IPS-20b (cell line): ENCODE data around the gene CTBP2.

ENCODE experiments used
- H3K27ac ChIP-seq: one replicate; pipeline ENCODE4 v1.5.1; 2013; ENCODE audit warnings: low read length
- H3K27me3 ChIP-seq: 2 replicates; pipeline ENCODE4 v1.6.1; 2013; ENCODE audit warnings: mild to moderate bottlenecking, low read length, inconsistent platforms; ENCODE audit not compliant: insufficient read depth
- H3K36me3 ChIP-seq: 2 replicates; pipeline ENCODE4 v1.6.1; 2013; ENCODE audit warnings: low read depth, mild to moderate bottlenecking, inconsistent platforms, low read length, moderate library complexity; ENCODE audit not compliant: insufficient read depth
- H3K4me1 ChIP-seq: 2 replicates; pipeline ENCODE4 v1.6.1; 2013; ENCODE audit warnings: mild to moderate bottlenecking, control low read depth, inconsistent platforms, low read length, moderate library complexity; ENCODE audit not compliant: insufficient read depth
- H3K4me3 ChIP-seq: 2 replicates; pipeline ENCODE4 v1.5.1; 2013; ENCODE audit warnings: mild to moderate bottlenecking, low read length, inconsistent platforms
- H3K9ac ChIP-seq: 2 replicates; pipeline ENCODE4 v1.6.1; 2013; ENCODE audit warnings: low read depth, mild to moderate bottlenecking, inconsistent platforms, low read length, moderate library complexity
- H3K9me3 ChIP-seq: 2 replicates; pipeline ENCODE4 v1.6.1; 2013; ENCODE audit warnings: mild to moderate bottlenecking, low read depth, low read length, inconsistent platforms; ENCODE audit not compliant: insufficient read depth

CTBP2 gene

DNA sequence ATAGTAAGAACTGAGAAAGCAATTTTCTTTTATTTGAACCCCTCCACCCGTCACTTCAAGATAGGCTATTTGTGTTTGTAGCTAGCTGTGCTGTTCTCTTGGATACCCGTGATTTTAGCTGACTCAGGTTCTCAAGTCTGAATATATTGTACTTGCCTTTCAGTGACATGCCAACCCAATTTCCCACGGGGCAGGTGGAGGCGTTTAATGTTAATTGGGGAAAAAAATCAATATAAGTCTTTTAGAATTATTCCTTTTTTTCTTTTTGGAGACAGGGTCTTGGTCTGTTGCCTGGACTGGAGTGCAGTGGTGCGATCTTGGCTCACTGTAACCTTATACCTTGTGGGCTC, 182.0 kb downstream of the CTBP2 start:
- H3K27me3 ChIP-seq, result no peaks in the 10 kb centered on the region
- no peaks in the 10 kb centered on the region for H3K4me1 ChIP-seq
- no peak overlapping the region for H3K27ac ChIP-seq
- H3K9me3 ChIP-seq, result no peaks in the 10 kb centered on the region
- peaks cover 44% of the 10 kb centered on the region for H3K36me3 ChIP-seq
- no peak overlapping the region for H3K9ac ChIP-seq
- H3K4me3 ChIP-seq, result no peak overlapping the region

DNA sequence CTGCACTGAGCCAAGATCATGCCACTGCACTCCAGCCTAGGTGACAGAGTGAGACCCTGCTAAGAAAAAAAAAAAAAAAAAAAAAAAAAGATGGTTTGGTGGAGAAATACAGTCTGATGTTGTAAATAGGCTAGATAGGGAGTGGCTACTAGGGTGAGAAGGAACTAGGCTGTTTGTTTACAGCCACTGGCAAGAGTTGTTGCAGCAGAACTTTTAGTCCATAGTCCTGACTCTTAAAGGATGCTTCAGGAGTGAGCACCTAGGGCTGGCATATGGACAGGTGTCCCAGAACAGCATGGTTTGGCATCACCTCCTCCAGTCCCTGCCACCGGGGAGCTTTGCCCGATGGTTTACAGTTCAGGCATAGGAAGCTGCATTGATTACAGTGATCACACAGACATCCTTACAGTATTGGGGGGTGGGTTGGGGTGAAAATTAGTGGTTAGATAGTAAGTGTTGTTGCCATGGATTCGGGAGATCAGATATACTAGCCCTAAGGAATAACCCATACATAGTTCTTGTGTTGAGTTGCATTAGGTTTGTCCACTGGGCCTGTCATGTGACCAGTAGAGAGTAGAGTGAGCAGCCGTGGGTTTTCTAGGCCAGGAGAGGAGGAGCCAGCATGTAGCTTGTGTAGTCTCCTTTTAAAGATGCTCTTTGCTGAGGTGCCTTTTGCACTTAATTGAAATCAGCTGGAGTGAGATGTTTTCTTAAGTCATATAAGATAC, 182.6 kb downstream of the CTBP2 start:
- Histone ChIP-seq H3K27ac (no peak overlapping the region), H3K9me3 (no peaks in the 10 kb centered on the region), H3K4me1 (no peaks in the 10 kb centered on the region), H3K4me3 (no peak overlapping the region), H3K27me3 (no peaks in the 10 kb centered on the region), H3K36me3 (peaks cover 41% of the 10 kb centered on the region), H3K9ac (no peak overlapping the region)

DNA sequence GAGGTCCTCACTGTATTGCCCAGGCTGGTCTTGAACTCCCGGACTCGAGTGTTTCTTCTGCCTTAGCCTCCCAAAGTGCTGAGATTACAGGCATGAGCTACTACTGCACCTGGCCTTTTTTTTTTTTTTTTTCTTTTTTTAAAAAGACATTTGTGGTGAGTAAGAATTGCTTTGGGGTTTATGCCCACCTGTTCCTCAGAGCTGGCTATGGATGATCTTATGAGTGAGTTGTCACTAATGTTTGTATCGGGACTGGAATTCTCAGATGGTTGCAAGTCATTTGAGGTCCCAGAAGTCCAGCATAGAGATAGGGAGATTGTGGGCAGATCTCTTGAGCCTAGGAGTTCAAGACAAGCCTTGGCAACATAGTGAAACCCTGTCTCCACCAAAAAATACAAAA, 183.2 kb downstream of the CTBP2 start:
- H3K4me1 ChIP-seq, result no peaks in the 10 kb centered on the region
- H3K36me3 ChIP-seq, result peaks cover 35% of the 10 kb centered on the region
- H3K4me3 ChIP-seq, result no peak overlapping the region
- no peak overlapping the region for H3K27ac ChIP-seq
- H3K27me3 ChIP-seq, result no peaks in the 10 kb centered on the region
- no peaks in the 10 kb centered on the region for H3K9me3 ChIP-seq
- H3K9ac ChIP-seq, result no peak overlapping the region

DNA sequence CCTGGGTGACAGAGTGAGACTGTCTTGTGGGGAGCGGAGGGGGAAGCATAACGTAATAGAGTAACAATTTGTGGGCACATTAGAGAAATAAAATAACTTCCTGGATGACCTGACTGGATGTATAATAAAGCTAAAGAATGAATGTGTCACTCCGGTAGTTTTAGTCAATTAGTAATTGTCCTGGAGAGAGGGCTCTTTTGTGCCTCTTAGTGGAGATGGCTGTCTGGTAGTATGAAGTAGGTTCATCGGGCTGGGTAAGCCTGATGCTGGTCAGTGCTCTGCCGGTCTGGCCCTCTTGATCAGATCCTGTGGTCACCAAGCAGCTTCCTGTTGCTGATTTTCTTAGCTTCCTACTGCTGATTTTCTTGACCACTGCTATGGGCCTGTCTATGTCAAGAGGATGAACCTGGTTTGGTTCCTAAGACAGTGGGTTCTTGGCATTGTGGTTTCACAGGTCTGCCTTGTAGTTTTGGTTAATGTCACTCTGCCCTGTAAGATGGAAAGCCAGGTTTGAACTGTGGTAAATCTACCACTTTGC, 184.3 kb downstream of the CTBP2 start:
- Histone ChIP-seq H3K36me3 (peaks cover 40% of the 10 kb centered on the region), H3K27me3 (no peaks in the 10 kb centered on the region), H3K27ac (no peak overlapping the region), H3K4me3 (no peak overlapping the region), H3K9ac (no peak overlapping the region), H3K9me3 (no peaks in the 10 kb centered on the region), H3K4me1 (no peaks in the 10 kb centered on the region)

DNA sequence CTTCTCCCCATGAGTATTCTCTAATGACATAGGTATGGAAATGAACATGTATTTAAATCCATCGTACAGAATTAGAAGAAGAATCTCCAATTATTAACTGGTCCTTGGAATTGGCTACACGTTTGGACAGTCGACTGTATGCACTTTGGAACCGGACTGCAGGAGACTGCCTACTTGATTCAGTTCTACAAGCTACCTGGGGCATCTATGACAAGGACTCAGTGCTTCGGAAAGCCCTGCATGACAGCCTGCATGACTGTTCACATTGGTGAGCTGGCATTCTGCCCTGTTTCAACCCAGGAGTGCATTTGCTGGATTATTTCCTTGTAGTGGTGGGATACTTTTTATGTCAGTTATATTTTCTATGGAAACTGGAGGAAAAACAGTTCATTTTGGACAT, 186.2 kb downstream of the CTBP2 start:
- Histone ChIP-seq H3K4me3 (no peak overlapping the region), H3K27ac (no peak overlapping the region), H3K9ac (no peak overlapping the region), H3K36me3 (peaks cover 51% of the 10 kb centered on the region), H3K27me3 (no peaks in the 10 kb centered on the region), H3K4me1 (no peaks in the 10 kb centered on the region), H3K9me3 (no peaks in the 10 kb centered on the region)

DNA sequence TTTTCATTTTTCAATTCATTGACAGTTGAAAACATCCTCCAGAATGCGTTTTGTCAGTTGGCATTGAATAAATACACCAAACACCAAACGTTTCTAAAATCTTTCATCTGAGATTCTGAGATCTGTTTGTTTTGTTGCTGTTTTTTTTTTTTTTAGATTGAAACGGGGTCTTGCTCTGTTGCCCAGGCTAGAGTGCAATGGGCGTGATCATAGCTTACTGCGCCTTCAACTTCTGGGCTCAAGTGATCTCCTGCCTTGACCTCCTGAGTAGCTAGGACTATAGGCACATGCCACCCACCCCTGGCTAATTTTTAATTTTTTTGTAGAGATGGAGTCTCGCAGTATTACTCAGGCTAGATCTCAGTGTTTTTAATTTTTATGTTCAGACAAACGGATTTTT, 187.7 kb downstream of the CTBP2 start:
- Histone ChIP-seq H3K9ac (no peak overlapping the region), H3K27ac (no peak overlapping the region), H3K4me1 (no peaks in the 10 kb centered on the region), H3K27me3 (no peaks in the 10 kb centered on the region), H3K36me3 (peaks cover 63% of the 10 kb centered on the region), H3K9me3 (no peaks in the 10 kb centered on the region), H3K4me3 (no peak overlapping the region)

DNA sequence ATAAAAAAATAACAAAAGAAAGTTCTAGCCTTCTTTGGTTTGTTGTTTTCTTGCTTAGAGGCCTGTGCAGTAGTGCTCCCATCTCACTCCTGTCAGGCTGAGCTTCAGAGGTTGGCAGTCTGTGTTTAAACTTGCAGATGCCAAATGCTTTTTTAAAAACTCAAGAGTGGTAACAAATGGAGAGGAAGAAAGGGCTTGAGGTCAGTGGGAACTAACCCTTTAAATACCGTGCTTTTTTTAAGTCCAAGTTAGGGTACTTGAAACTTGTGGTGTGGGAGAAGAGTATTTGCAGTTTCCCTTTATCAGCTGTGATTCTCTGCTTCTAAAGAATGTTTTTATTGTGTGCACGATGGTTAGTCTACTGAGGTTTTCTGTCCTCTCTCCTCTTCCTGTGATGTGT, 189.1 kb downstream of the CTBP2 start:
- Histone ChIP-seq H3K4me1 (no peaks in the 10 kb centered on the region), H3K27me3 (no peaks in the 10 kb centered on the region)

DNA sequence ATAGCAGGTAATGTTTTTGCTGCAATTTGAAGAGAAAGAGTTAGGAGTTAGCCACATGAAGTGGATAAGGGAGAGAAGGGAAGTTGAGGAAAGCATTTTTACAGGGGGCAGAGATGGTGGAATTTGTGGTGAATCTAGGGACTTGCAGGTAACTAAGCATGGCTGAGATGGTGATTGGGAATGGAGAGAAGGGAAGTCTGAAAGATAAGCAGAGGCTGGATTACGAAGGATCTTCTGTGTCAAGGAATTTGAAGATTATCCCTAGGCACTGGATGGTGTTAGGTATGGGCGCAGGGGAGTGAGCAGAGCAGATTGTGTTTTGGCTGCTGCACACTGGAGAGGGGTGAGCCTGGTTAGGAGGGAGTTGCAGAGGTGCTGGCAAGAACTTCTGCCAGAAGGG, 193.1 kb downstream of the CTBP2 start:
- H3K27ac ChIP-seq, result no peak overlapping the region
- H3K4me3 ChIP-seq, result no peak overlapping the region
- H3K9me3 ChIP-seq, result no peaks in the 10 kb centered on the region
- H3K4me1 ChIP-seq, result no peaks in the 10 kb centered on the region
- no peaks in the 10 kb centered on the region for H3K27me3 ChIP-seq
- peaks cover 56% of the 10 kb centered on the region for H3K36me3 ChIP-seq
- no peak overlapping the region for H3K9ac ChIP-seq

More for the DNA sequence above, 189.1 kb downstream of the CTBP2 start:
- Histone ChIP-seq H3K4me3 (no peak overlapping the region), H3K9ac (no peak overlapping the region), H3K27ac (no peak overlapping the region), H3K36me3 (peaks cover 76% of the 10 kb centered on the region), H3K9me3 (no peaks in the 10 kb centered on the region)

DNA sequence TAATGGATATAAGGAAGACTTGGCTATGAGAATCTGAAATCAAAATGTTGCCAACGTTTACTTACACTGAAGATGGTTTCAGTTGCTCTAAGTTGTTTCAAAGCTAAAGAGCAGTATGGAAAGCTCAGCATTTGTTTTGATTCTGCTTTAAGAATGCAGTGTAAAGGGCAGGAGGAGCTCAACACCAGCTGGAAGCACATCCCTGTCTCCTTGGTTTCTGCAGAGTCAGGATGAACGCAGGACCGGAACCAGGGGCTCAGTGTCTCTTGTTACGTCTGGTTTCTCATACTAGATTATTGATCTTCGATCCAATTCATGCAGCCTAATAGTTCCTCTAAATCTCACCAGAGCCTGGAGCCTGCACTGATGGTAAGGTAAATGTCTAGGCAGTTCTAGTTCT, 194.4 kb downstream of the CTBP2 start:
- H3K4me1 ChIP-seq, result no peaks in the 10 kb centered on the region
- H3K27me3 ChIP-seq, result no peaks in the 10 kb centered on the region
- no peak overlapping the region for H3K27ac ChIP-seq
- H3K36me3 ChIP-seq, result peaks cover 44% of the 10 kb centered on the region
- H3K4me3 ChIP-seq, result no peak overlapping the region
- no peak overlapping the region for H3K9ac ChIP-seq
- H3K9me3 ChIP-seq, result no peaks in the 10 kb centered on the region

DNA sequence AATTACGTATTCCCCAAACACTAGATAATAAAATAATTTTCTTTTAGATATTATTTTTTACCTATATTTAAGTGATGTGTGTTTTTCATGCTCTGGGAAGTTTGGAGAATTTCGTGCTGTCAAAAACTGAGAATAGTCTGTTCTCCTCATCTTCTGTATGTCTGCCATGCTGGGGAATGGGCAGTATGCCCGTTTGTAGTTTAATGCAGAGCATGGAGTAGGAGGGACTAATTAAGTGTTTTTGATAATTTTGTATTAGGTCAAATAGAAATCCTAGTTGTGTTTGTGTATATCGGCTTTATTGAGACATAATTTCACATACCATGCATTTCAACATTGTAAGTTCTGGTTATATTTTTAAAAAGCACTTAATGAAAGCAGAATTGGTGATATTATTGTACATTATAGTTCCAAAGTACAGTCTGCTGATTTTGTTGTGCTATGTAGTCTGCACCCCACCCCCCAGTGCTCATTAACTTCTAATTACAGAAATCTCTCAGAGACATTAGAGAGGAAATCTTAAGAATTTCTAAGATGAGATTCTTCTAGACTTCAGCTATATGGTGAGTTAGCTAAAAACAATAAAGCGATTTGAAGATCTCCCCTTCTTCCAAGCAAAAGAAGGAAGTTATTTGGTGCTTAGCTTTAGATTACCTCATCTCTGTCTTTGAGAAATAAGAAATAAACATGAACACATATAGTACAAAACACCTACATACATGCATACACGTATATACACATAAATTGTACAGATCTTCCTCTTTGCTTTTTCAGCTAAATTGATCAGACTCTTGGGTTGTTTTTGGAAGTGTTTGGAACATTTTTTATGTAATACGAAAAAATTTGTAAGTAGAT, 196.3 kb downstream of the CTBP2 start:
- peaks cover 31% of the 10 kb centered on the region for H3K36me3 ChIP-seq
- H3K9me3 ChIP-seq, result no peaks in the 10 kb centered on the region
- no peak overlapping the region for H3K27ac ChIP-seq
- H3K27me3 ChIP-seq, result no peaks in the 10 kb centered on the region
- no peak overlapping the region for H3K4me3 ChIP-seq
- no peak overlapping the region for H3K9ac ChIP-seq
- H3K4me1 ChIP-seq, result no peaks in the 10 kb centered on the region

DNA sequence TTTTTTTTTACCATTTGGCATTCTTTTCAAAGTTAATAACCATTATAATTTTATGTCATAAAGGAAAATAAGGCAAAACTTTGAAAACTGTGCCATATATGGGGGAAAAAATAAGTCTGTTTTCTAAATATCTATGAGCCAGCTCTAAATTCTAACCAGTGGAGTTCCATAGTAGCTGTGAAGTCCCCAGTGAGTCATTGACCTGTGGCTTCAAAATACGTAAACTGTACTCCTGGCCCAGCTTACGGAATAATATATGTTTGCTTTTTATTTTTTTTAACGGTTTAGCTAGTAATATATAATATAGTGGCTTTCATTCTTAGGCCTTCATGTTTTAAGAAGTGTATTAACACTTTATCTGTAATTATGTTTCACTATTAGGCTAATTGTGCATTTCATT, 197.9 kb downstream of the CTBP2 start:
- H3K4me3 ChIP-seq, result no peak overlapping the region
- no peaks in the 10 kb centered on the region for H3K4me1 ChIP-seq
- H3K9me3 ChIP-seq, result no peaks in the 10 kb centered on the region
- peaks cover 15% of the 10 kb centered on the region for H3K36me3 ChIP-seq
- no peak overlapping the region for H3K9ac ChIP-seq
- H3K27ac ChIP-seq, result no peak overlapping the region
- no peaks in the 10 kb centered on the region for H3K27me3 ChIP-seq

DNA sequence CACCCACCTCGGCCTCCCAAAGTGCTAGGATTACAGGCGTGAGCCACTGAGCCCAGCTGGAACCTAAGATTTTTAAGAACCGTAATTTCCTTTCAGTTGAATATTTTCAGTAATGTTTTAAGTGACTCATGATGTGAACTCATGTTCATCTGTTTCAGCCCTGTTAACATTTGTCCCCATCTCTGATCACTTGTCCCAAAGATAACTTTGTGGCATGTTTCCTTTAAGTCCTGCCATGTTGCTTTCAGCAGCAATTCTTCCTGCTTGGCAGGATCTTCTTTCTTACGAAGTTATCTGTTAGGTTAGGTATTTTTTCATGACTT, 199.2 kb downstream of the CTBP2 start:
- H3K4me1 ChIP-seq, result no peaks in the 10 kb centered on the region
- no peaks in the 10 kb centered on the region for H3K9me3 ChIP-seq
- H3K36me3 ChIP-seq, result peaks cover 3% of the 10 kb centered on the region; the same call in 1 of the 2 replicates
- no peak overlapping the region for H3K9ac ChIP-seq
- no peak overlapping the region for H3K4me3 ChIP-seq
- no peak overlapping the region for H3K27ac ChIP-seq
- H3K27me3 ChIP-seq, result no peaks in the 10 kb centered on the region
